CD14-positive monocyte (primary cell): ENCODE results near the gene KDM4F. TPM values are rescaled to one million over a fixed set of nuclear protein-coding genes. Genes with fewer than 3 reads are reported as not detected.

Source experiments
- DNase-seq, 3 donors: peaks; one replicate each; pipeline ENCODE4 v3.0.0-alpha.2; 2011 to 2022
- H2AFZ ChIP-seq: 2 replicates; pipeline ENCODE4 v1.6.0; 2012; ENCODE audit warnings: mild to moderate bottlenecking, low read depth, low read length, inconsistent platforms; ENCODE audit not compliant: insufficient read depth, poor library complexity, severe bottlenecking
- H3K27ac ChIP-seq, 2 donors: 1 replicate in 1 of 2; 2 replicates in 1 of 2; pipeline ENCODE4 v1.5.1; 2012 to 2013; ENCODE audit warnings: low read length in 2 of 2, control low read depth in 1 of 2, inconsistent platforms in 1 of 2, low read depth in 1 of 2, mild to moderate bottlenecking in 1 of 2
- H3K27me3 ChIP-seq, 2 donors: one replicate each; pipeline versions ENCODE4 v1.6.0 to v1.6.1; 2011 to 2013; ENCODE audit warnings: low read length in 2 of 2; ENCODE audit not compliant: control insufficient read depth in 2 of 2, insufficient read depth in 2 of 2
- H3K36me3 ChIP-seq, 2 donors: replicated peaks in 1 of 2; 1 replicate in 1 of 2; 2 replicates in 1 of 2; pipeline versions ENCODE4 v1.5.1 to v1.6.1; 2012 to 2013; ENCODE audit warnings: low read length in 2 of 2, control low read depth in 1 of 2, inconsistent platforms in 1 of 2, mild to moderate bottlenecking in 1 of 2; ENCODE audit not compliant: insufficient read depth in 2 of 2, control insufficient read depth in 1 of 2
- H3K4me1 ChIP-seq, 2 donors: 1 replicate in 1 of 2; 2 replicates in 1 of 2; pipeline versions ENCODE4 v1.5.1 to v1.6.1; 2012 to 2013; ENCODE audit warnings: low read length in 2 of 2, control low read depth in 1 of 2, inconsistent platforms in 1 of 2, mild to moderate bottlenecking in 1 of 2, moderate library complexity in 1 of 2; ENCODE audit not compliant: insufficient read depth in 2 of 2, control insufficient read depth in 1 of 2
- H3K4me2 ChIP-seq: replicated peaks from 2 replicates; pipeline ENCODE3; 2012; ENCODE audit warnings: low read length, moderate library complexity, mild to moderate bottlenecking; ENCODE audit not compliant: poor library complexity, severe bottlenecking; ENCODE audit errors: extremely low read depth
- H3K4me3 ChIP-seq, 3 experiments: fragments of 200-600 bp in 1 of 3; sonication (generic) in 1 of 3; replicated peaks in 1 of 3; 1 replicate in 2 of 3; 2 replicates in 1 of 3; pipeline ENCODE4 v1.5.1; 2011 to 2013; ENCODE audit warnings: low read length in 3 of 3, mild to moderate bottlenecking in 3 of 3, control low read depth in 2 of 3, low read depth in 2 of 3, inconsistent platforms in 1 of 3, moderate library complexity in 1 of 3
- H3K79me2 ChIP-seq: 2 replicates; pipeline ENCODE4 v1.6.0; 2012; ENCODE audit warnings: mild to moderate bottlenecking, control low read depth, inconsistent platforms, low read length, moderate library complexity; ENCODE audit not compliant: insufficient read depth
- H3K9ac ChIP-seq: 2 replicates; pipeline ENCODE4 v1.6.0; 2017; ENCODE audit warnings: low read length, mild to moderate bottlenecking; ENCODE audit not compliant: insufficient read depth, poor library complexity, severe bottlenecking
- H3K9me3 ChIP-seq, 2 donors: replicated peaks in 1 of 2; 1 replicate in 1 of 2; 2 replicates in 1 of 2; pipeline versions ENCODE4 v1.5.1 to v1.6.1; 2012 to 2013; ENCODE audit warnings: low read length in 2 of 2, control low read depth in 1 of 2; ENCODE audit not compliant: control insufficient read depth in 1 of 2, insufficient read depth in 1 of 2
- H4K20me1 ChIP-seq: 2 replicates; pipeline ENCODE4 v1.6.0; 2012; ENCODE audit warnings: mild to moderate bottlenecking, low read length, control low read depth, moderate library complexity; ENCODE audit not compliant: insufficient read depth
- H3K27ac Mint-ChIP-seq, 7 donors: one replicate each; pipeline ENCODE4 v1.8.0; 2020; ENCODE audit warnings: mild to moderate bottlenecking in 7 of 7, mixed read lengths in 7 of 7, moderate library complexity in 6 of 7, inconsistent platforms in 2 of 7
- H3K27me3 Mint-ChIP-seq, 3 donors: one replicate each; pipeline ENCODE4 v1.8.0; 2021 to 2022; ENCODE audit warnings: low read depth in 3 of 3, mild to moderate bottlenecking in 3 of 3, mixed read lengths in 3 of 3, moderate library complexity in 3 of 3, inconsistent platforms in 1 of 3
- H3K36me3 Mint-ChIP-seq, 2 donors: one replicate each; pipeline ENCODE4 v1.8.0; 2020; ENCODE audit warnings: mixed read lengths in 2 of 2, inconsistent platforms in 1 of 2, mild to moderate bottlenecking in 1 of 2
- H3K4me1 Mint-ChIP-seq: one replicate; pipeline ENCODE4 v1.8.0; 2020; ENCODE audit warnings: mild to moderate bottlenecking, mixed read lengths
- H3K4me3 Mint-ChIP-seq, 2 donors: one replicate each; pipeline ENCODE4 v1.8.0; 2020; ENCODE audit warnings: mild to moderate bottlenecking in 2 of 2, mixed read lengths in 2 of 2, moderate library complexity in 1 of 2
- H3K9me3 Mint-ChIP-seq, 7 donors: one replicate each; pipeline ENCODE4 v1.8.0; 2020 to 2022; ENCODE audit warnings: mixed read lengths in 7 of 7, mild to moderate bottlenecking in 6 of 7, moderate library complexity in 6 of 7, inconsistent platforms in 2 of 7
- CTCF ChIP-seq: fragments of 200-600 bp; IDR thresholded peaks from one replicate; pipeline ENCODE4 v1.8.0; 2022; ENCODE audit warnings: antibody characterized with exemption, mild to moderate bottlenecking
- WGBS: methylation state at CpG from one replicate; pipeline ENCODE4 v1.1.5; 2013; ENCODE audit warnings: missing lambda C conversion rate; ENCODE audit not compliant: insufficient coverage; 5-methylcytosine and 5-hydroxymethylcytosine counted together
- intact Hi-C, 2 donors: fragments of 100-400 bp; cut with micrococcal nuclease; formaldehyde crosslinking; loops; one replicate each; pipeline versions ENCODE4 v1.15.0 to v1.15.1; 2023
- polyA plus RNA-seq, 3 donors: library from polyadenylated mRNA; depleted of rRNA in 1 of 3; unstranded in 2 of 3; stranded (reverse) in 1 of 3; fragments of 300-500 nt in 2 of 3; fragments of >200 nt in 1 of 3; fragmentation: Illumina TruSeq in 2 of 3; gene quantifications; 1 replicate in 2 of 3; 2 replicates in 1 of 3; pipeline ENCODE4 v1.2.3, GENCODE V29; 2012 to 2021

Gene KDM4F
- polyA plus RNA-seq, 3 donors = not detected

DNA sequence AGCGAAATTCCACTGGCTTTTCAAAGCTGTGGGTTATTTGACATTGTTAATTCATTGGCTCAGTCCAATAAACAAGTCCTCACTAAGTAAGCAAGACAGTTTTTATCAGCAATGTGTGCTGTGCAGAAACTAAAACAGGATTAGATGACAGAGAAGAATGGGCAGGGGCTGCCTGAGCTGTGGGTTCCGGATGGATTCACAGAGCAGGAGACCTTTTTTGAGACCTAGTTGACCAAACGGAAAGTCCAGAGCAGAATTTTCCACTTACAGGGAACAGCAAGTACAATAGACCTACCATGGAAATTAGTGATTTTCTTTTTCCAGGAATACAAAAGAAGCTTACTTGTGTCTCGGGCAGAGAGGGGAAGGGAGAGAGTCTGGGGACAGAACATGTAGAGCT, 5.2 kb upstream of the KDM4F start:
- Histone ChIP-seq H2AFZ (no peak overlapping the region), H3K79me2 (no peaks in the 10 kb centered on the region), H3K4me1 (no peaks in the 10 kb centered on the region), H3K27me3 (peaks cover 0 to 3% of the 10 kb centered on the region in 2 donors), H3K4me3 (no peak overlapping the region), H3K9ac (no peak overlapping the region), H4K20me1 (no peaks in the 10 kb centered on the region), H3K27ac (no peak overlapping the region), H3K9me3 (no peaks in the 10 kb centered on the region), H3K4me2 (no peak overlapping the region), H3K36me3 (no peaks in the 10 kb centered on the region)
- 100% methylated on average over 1 of the region's 4 CpGs for WGBS
- no peak for TF ChIP-seq CTCF
- no peak overlapping the region for H3K4me3 Mint-ChIP-seq
- peaks cover 8 to 12% (median 11%) of the 10 kb centered on the region in 3 donors for H3K27me3 Mint-ChIP-seq
- no peak overlapping the region for H3K27ac Mint-ChIP-seq
- H3K9me3 Mint-ChIP-seq = peaks cover 0 to 3% (median 0%) of the 10 kb centered on the region in 7 donors
- no peaks in the 10 kb centered on the region for H3K36me3 Mint-ChIP-seq
- intact Hi-C loops = no loop called here
- DNase-seq = no peak
- no peaks in the 10 kb centered on the region for H3K4me1 Mint-ChIP-seq

DNA sequence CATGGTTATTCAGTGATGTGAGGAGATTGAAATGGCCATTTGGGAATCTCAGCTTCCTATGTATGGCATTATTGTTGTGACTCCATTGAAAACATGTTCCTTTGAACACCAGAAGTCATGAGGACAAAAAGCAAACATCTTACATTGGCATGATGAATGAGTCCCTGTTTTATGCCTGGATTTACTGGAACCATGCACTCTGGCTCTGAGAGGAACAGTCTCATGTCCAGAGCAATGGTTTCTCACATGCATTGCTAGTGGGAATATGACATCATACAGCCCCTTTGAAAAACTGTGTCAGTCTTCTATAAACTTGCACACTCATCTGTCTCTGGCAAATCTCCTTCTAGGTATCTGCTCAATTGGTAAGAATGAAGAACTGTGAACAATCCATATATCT, 3.4 kb upstream of the KDM4F start:
- no peak for TF ChIP-seq CTCF
- Histone ChIP-seq H3K27me3 (peaks cover 0 to 3% of the 10 kb centered on the region in 2 donors), H3K27ac (no peak overlapping the region), H3K36me3 (no peaks in the 10 kb centered on the region), H2AFZ (no peak overlapping the region), H3K4me1 (no peaks in the 10 kb centered on the region), H3K79me2 (no peaks in the 10 kb centered on the region), H3K4me3 (no peak overlapping the region), H3K9me3 (no peaks in the 10 kb centered on the region), H4K20me1 (no peaks in the 10 kb centered on the region), H3K9ac (no peak overlapping the region), H3K4me2 (no peak overlapping the region)
- H3K4me1 Mint-ChIP-seq = no peaks in the 10 kb centered on the region
- H3K9me3 Mint-ChIP-seq = peaks cover 0 to 7% (median 0%) of the 10 kb centered on the region in 7 donors
- no peak for DNase-seq
- H3K27me3 Mint-ChIP-seq = peaks cover 6 to 13% (median 12%) of the 10 kb centered on the region in 3 donors
- H3K27ac Mint-ChIP-seq = no peak overlapping the region
- intact Hi-C loops = no loop called here
- H3K4me3 Mint-ChIP-seq = no peak overlapping the region
- no peaks in the 10 kb centered on the region for H3K36me3 Mint-ChIP-seq
